Ishikawa (cell line): Measurements from ENCODE around the gene ADAMTS7.

ENCODE experiments used
- CEBPB ChIP-seq: IDR thresholded peaks from 2 replicates; pipeline ENCODE4 v1.6.1; 2012
- CREB1 ChIP-seq: IDR thresholded peaks from 2 replicates; pipeline ENCODE4 v1.6.1; 2012; ENCODE audit warnings: low read depth
- EGR1 ChIP-seq: IDR thresholded peaks from 2 replicates; pipeline ENCODE4 v1.6.1; 2012
- EP300 ChIP-seq: IDR thresholded peaks from 2 replicates; pipeline ENCODE4 v1.6.1; 2012; ENCODE audit warnings: borderline replicate concordance
- FOXM1 ChIP-seq: IDR thresholded peaks from 2 replicates; pipeline ENCODE4 v1.6.1; 2012; ENCODE audit warnings: low read depth, borderline replicate concordance
- MAX ChIP-seq: IDR thresholded peaks from 2 replicates; pipeline ENCODE4 v1.6.1; 2012
- NFIC ChIP-seq: IDR thresholded peaks from 2 replicates; pipeline ENCODE4 v1.6.1; 2012
- RAD21 ChIP-seq: IDR thresholded peaks from 2 replicates; pipeline ENCODE4 v1.6.1; 2012; ENCODE audit warnings: low read depth
- REST ChIP-seq: IDR thresholded peaks from 2 replicates; pipeline ENCODE4 v1.6.1; 2012; ENCODE audit warnings: low read depth, mild to moderate bottlenecking
- TAF1 ChIP-seq: IDR thresholded peaks from 2 replicates; pipeline ENCODE4 v1.6.1; 2012; ENCODE audit warnings: low read depth, mild to moderate bottlenecking
- TCF12 ChIP-seq: IDR thresholded peaks from 2 replicates; pipeline ENCODE4 v1.6.1; 2012; ENCODE audit warnings: low read depth
- TEAD4 ChIP-seq: IDR thresholded peaks from 2 replicates; pipeline ENCODE4 v1.6.1; 2012
- USF1 ChIP-seq: IDR thresholded peaks from 2 replicates; pipeline ENCODE4 v1.6.1; 2012
- YY1 ChIP-seq: IDR thresholded peaks from 2 replicates; pipeline ENCODE4 v1.6.1; 2012; ENCODE audit warnings: low read depth
- ZBTB7A ChIP-seq: IDR thresholded peaks from 2 replicates; pipeline ENCODE4 v1.6.1; 2012; ENCODE audit warnings: low read depth

Gene ADAMTS7

DNA sequence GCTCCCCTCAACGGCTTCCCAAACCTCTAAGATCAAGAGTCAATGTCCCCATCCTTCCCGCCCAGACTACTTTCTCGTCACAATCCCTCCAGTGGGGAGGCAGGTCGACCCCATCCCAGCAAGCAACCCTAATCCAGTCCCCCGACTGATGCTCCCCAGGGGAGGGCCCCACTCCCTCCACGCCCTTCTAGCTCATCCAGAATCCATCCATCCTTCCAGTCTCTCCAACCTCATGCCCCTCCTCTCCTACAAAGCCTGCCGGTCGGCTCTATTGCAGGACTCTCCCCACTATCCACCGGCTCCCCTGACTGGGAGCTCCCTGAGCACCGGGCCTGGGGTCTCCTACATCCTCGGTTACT, 1.3 kb downstream of the ADAMTS7 start:
- TF ChIP-seq ZBTB7A = no peak

DNA sequence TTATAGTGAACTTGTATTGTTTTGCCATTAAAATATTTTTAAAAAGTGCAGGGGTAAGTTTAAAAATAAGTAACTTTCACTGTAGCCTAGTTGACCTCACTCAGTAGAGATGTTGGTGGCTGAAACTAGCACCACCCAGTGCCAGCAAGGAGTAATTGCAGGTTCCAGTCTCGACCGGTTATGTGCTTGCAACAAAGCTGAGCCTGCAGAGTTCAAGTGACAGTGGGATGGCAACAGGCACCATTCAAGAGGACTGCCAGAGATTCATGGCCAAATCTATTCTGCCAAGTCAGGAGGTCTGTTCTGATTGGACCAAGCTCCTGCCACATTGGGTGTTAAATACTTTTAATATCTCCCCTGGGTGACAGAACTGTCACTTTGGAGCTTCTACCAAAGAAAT, 2.7 kb downstream of the ADAMTS7 start:
- TF ChIP-seq MAX (no peak), USF1 (no peak), REST (no peak), YY1 (no peak), TAF1 (no peak), RAD21 (peak; percentile 51)

- no peak for TF ChIP-seq CEBPB
- no peak for TF ChIP-seq RAD21
- no peak for TF ChIP-seq FOXM1
These were observed 3.9 kb downstream of the ADAMTS7 start for GRCh38 chr15:78807359-78807758.

DNA sequence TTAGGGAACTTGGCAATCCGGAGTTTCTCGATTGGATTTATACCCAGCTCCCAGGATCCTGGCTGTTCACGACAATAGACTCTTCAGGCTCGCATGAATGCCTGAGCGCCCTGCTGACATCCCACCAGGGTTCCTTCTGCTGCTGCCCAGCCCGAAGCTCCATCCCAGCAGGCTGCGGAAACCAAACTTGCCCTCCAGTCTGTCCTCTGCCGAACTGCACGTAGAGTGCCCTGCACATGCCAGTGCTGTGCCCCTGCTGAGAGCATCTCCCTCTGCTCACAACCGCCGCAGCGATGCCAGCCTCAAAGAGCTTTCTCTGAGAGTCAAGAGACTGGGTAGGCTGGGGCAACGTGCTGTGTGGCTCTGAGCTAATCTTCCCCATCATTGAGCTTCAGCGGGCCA, 6.9 kb downstream of the ADAMTS7 start:
- TF ChIP-seq FOXM1 (peak; percentile 65), TCF12 (peak; percentile 94), TAF1 (no peak), CREB1 (no peak), EP300 (peak; percentile 90), TEAD4 (peak; percentile 88), MAX (peak; percentile 89), CEBPB (no peak), USF1 (peak; percentile 38; the same call in 1 of the 2 replicates), ZBTB7A (peak; percentile 45; the same call in 1 of the 2 replicates), YY1 (peak; percentile 54; the same call in 1 of the 2 replicates), RAD21 (peak; percentile 20; the same call in 1 of the 2 replicates), NFIC (peak; percentile 83)

DNA sequence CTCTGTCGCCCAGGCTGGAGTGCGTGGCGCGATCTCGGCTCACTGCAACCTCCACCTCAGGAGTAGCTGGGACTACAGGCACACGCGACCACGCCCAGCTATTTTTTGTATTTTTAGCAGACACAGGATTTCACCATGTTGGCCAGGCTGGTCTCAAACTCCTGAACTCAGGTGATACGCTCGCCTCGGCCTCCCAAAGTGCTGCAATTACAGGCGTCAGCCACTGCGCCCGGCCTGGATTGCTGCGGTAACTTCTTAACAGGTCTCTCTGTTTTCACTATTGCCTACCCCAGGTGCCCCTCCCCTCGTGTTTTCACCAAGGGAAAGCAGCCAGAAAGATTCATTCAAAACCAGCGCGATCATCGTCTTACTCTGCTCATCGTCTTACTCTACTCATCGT, 10.5 kb downstream of the ADAMTS7 start:
- TF ChIP-seq EP300 = no peak
- no peak for TF ChIP-seq EGR1
- TF ChIP-seq TEAD4 = no peak
- no peak for TF ChIP-seq MAX
- TF ChIP-seq REST = no peak
- no peak for TF ChIP-seq YY1
- no peak for TF ChIP-seq CEBPB
- no peak for TF ChIP-seq TCF12
- no peak for TF ChIP-seq USF1
- no peak for TF ChIP-seq NFIC
- no peak for TF ChIP-seq CREB1
- no peak for TF ChIP-seq TAF1
- TF ChIP-seq FOXM1 = no peak
- TF ChIP-seq RAD21 = no peak
- no peak for TF ChIP-seq ZBTB7A

DNA sequence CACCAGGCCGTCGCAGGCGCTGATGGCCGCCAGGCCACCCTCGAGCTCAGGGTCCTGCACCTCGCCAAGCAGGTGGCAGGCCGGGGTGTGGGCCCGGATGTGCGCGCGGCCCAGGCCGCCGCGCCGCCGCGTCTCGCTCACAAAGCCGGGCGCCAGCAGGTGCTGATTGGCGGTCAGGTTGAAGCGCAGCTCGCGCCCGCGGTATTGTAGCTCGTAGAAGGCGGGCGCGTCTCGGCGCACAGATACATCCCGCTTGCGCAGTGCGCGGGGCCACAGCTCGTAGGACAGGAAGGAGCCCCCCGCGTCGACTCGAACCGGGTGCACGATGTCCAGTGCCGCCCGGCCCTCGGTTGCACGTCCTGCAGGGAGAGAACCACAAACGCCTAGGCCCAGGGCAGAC, 11.1 kb downstream of the ADAMTS7 start:
- no peak for TF ChIP-seq ZBTB7A
- no peak for TF ChIP-seq CREB1
- TF ChIP-seq YY1 = no peak
- TF ChIP-seq NFIC = no peak

GRCh38 chr15:78797951-78798350, 13.3 kb downstream of the ADAMTS7 start:
- no peak for TF ChIP-seq EGR1
- TF ChIP-seq USF1 = peak; percentile 36; the same call in 1 of the 2 replicates
- peak; percentile 56 for TF ChIP-seq REST
